Nephron progenitor cell (in vitro differentiated cells): ENCODE data around the gene STRN4.

Experiments used
- DNase-seq: peaks from one replicate; pipeline ENCODE4 v3.0.0; 2021
- H3K27ac Mint-ChIP-seq: 2 replicates; pipeline ENCODE4 v1.8.0; 2021; ENCODE audit warnings: mild to moderate bottlenecking, moderate library complexity, mixed read lengths
- H3K27me3 Mint-ChIP-seq: 2 replicates; pipeline ENCODE4 v1.8.0; 2021; ENCODE audit warnings: mild to moderate bottlenecking, low read depth, mixed read lengths; ENCODE audit not compliant: poor library complexity
- H3K36me3 Mint-ChIP-seq: 2 replicates; pipeline ENCODE4 v1.8.0; 2021; ENCODE audit warnings: low read depth, mixed read lengths
- H3K4me1 Mint-ChIP-seq: 2 replicates; pipeline ENCODE4 v1.8.0; 2021; ENCODE audit warnings: mixed read lengths
- H3K4me3 Mint-ChIP-seq: 2 replicates; pipeline ENCODE4 v1.8.0; 2021; ENCODE audit warnings: mild to moderate bottlenecking, moderate library complexity, mixed read lengths
- H3K9me3 Mint-ChIP-seq: 2 replicates; pipeline ENCODE4 v1.8.0; 2021; ENCODE audit warnings: mild to moderate bottlenecking, moderate library complexity, mixed read lengths
- CTCF ChIP-seq: fragments of 200-600 bp; sonication (generic); IDR thresholded peaks from 2 replicates; pipeline ENCODE4 v1.5.0; 2021; ENCODE audit warnings: antibody characterized with exemption

The STRN4 gene

GRCh38 chr19:46733690-46734292 lies 12.5 kb downstream of the STRN4 start:
- Mint-ChIP-seq H3K4me1 (peaks cover 18% of the 10 kb centered on the region), H3K4me3 (no peak overlapping the region), H3K9me3 (no peaks in the 10 kb centered on the region), H3K36me3 (peaks cover 56% of the 10 kb centered on the region), H3K27me3 (no peaks in the 10 kb centered on the region), H3K27ac (peak overlapping the region; percentile 88)
- no peak for DNase-seq
- no peak for TF ChIP-seq CTCF

- no peak for DNase-seq
- H3K27ac Mint-ChIP-seq, result peak overlapping the region; percentile 36
- no peaks in the 10 kb centered on the region for H3K27me3 Mint-ChIP-seq
- H3K4me1 Mint-ChIP-seq, result peaks cover 22% of the 10 kb centered on the region
- H3K36me3 Mint-ChIP-seq, result peaks cover 54% of the 10 kb centered on the region
- no peak overlapping the region for H3K4me3 Mint-ChIP-seq
- no peaks in the 10 kb centered on the region for H3K9me3 Mint-ChIP-seq
- no peak for TF ChIP-seq CTCF
Measured at GRCh38 chr19:46732966-46733689, 13.1 kb downstream of the STRN4 start.

GRCh38 chr19:46732172-46732938 lies 13.9 kb downstream of the STRN4 start:
- no peaks in the 10 kb centered on the region for H3K27me3 Mint-ChIP-seq
- peaks cover 26% of the 10 kb centered on the region for H3K4me1 Mint-ChIP-seq
- peaks cover 51% of the 10 kb centered on the region for H3K36me3 Mint-ChIP-seq
- TF ChIP-seq CTCF, result no peak
- no peaks in the 10 kb centered on the region for H3K9me3 Mint-ChIP-seq
- peak overlapping the region; percentile 97 for H3K27ac Mint-ChIP-seq
- DNase-seq, result no peak
- H3K4me3 Mint-ChIP-seq, result no peak overlapping the region

GRCh38 chr19:46731584-46731983 lies 14.7 kb downstream of the STRN4 start:
- no peak for TF ChIP-seq CTCF
- Mint-ChIP-seq H3K36me3 (peaks cover 44% of the 10 kb centered on the region), H3K27me3 (no peaks in the 10 kb centered on the region), H3K27ac (peak overlapping the region; percentile 97), H3K4me1 (peaks cover 27% of the 10 kb centered on the region), H3K4me3 (no peak overlapping the region), H3K9me3 (no peaks in the 10 kb centered on the region)
- no peak for DNase-seq

- H3K27ac Mint-ChIP-seq, result peak overlapping the region; percentile 97
- peaks cover 32% of the 10 kb centered on the region for H3K4me1 Mint-ChIP-seq
- no peak for DNase-seq
- H3K36me3 Mint-ChIP-seq, result peaks cover 47% of the 10 kb centered on the region
- H3K9me3 Mint-ChIP-seq, result no peaks in the 10 kb centered on the region
- no peak for TF ChIP-seq CTCF
- no peak overlapping the region for H3K4me3 Mint-ChIP-seq
- H3K27me3 Mint-ChIP-seq, result no peaks in the 10 kb centered on the region
Measured at GRCh38 chr19:46731007-46731501, 15.2 kb downstream of the STRN4 start.
